ENCODE results near the gene ZNF407.

- TF ChIP-seq CTCF (IDR thresholded peaks at IDR 0.05) (no peak), POLR2A (IDR thresholded peaks at IDR 0.05) (no peak)
These were observed 511.6 kb downstream of the ZNF407 start for GRCh38 chr18:75109319-75109691.
